WTC11 (cell line): ENCODE results near the gene CADM3.

ENCODE experiments used
- CREB1 ChIP-seq: sonication (generic); formaldehyde crosslinking; IDR thresholded peaks from 2 replicates; pipeline ENCODE4 v1.8.0; 2023; ENCODE audit warnings: mild to moderate bottlenecking, missing genetic modification reagents
- NFYB ChIP-seq: sonication (generic); formaldehyde crosslinking; conservative IDR thresholded peaks from 2 replicates; pipeline ENCODE4 v1.8.0; 2022; ENCODE audit warnings: low read depth, missing genetic modification reagents
- TF ChIP-seq, protein P1 (sequence below): sonication (generic); formaldehyde crosslinking; IDR thresholded peaks from 2 replicates; pipeline ENCODE4 v1.8.0; 2023; ENCODE audit warnings: missing genetic modification reagents
- TF ChIP-seq, protein P2 (sequence below): fragments of 200-600 bp; IDR thresholded peaks from 2 replicates; pipeline ENCODE4 v1.8.0; 2022; ENCODE audit warnings: antibody characterized with exemption

DNA sequence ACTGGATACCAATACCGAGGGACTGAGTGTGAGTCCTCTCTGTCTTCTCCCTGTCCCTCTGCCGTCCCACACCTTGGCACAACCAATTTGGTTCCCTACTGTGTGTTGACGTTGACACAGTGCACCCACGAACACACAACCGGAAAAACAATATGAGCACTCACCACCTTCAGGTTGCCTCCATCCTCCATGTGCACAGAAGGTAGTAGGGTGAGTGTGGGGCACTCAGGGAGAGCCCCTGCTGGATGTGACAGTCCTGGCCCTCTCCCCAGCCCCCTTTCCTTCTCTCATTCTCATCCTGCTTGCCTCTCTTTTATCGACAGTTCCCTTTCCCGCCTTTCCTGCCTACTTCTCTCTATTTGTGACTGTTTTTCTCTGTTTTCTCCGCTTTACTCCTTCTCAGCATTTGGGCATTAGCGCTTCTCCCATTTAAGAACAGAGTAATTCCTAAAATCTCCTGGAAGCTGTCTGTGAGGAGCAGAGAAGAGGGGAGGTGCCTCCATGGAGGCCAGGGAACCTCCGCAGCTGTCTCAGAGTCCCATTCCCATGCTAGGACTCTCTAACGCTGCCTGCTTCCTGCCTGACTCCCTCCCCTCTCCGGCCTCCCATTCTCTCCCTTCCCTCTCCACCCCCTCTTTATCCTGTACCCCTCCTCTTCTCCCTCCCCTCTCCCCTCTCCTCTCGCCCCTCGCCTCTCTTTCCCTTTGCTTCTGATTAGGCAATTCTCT, 16.4 kb downstream of the CADM3 start:
- TF ChIP-seq, protein P1, sequence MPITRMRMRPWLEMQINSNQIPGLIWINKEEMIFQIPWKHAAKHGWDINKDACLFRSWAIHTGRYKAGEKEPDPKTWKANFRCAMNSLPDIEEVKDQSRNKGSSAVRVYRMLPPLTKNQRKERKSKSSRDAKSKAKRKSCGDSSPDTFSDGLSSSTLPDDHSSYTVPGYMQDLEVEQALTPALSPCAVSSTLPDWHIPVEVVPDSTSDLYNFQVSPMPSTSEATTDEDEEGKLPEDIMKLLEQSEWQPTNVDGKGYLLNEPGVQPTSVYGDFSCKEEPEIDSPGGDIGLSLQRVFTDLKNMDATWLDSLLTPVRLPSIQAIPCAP (CRISPR knock-in tag): no peak
- TF ChIP-seq NFYB (CRISPR knock-in tag) (no peak), CREB1 (CRISPR knock-in tag) (no peak)
- TF ChIP-seq, protein P2, sequence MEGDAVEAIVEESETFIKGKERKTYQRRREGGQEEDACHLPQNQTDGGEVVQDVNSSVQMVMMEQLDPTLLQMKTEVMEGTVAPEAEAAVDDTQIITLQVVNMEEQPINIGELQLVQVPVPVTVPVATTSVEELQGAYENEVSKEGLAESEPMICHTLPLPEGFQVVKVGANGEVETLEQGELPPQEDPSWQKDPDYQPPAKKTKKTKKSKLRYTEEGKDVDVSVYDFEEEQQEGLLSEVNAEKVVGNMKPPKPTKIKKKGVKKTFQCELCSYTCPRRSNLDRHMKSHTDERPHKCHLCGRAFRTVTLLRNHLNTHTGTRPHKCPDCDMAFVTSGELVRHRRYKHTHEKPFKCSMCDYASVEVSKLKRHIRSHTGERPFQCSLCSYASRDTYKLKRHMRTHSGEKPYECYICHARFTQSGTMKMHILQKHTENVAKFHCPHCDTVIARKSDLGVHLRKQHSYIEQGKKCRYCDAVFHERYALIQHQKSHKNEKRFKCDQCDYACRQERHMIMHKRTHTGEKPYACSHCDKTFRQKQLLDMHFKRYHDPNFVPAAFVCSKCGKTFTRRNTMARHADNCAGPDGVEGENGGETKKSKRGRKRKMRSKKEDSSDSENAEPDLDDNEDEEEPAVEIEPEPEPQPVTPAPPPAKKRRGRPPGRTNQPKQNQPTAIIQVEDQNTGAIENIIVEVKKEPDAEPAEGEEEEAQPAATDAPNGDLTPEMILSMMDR: no peak
